PC-3 (cell line): Measurements from ENCODE around the gene SH3RF3. TPM values are rescaled to one million over a fixed set of nuclear protein-coding genes. Genes with fewer than 3 reads are reported as not detected.

Experiments used
- ATAC-seq: fragments of 200-7000 bp; cut with Tn5 transposase; 2 replicates; pipeline ENCODE4 v1.9.1; 2020; ENCODE audit warnings: mild to moderate bottlenecking, moderate library complexity
- BruUV-seq: library from RNA; stranded (reverse); fragments of 400-500 nt; replicated peaks from 2 replicates; lab custom pipeline; 2021; lab: Mats Ljungman, UMichigan
- CTCF ChIA-PET: fragments of 300-600 bp; sonication (Branson Sonifier 250); formaldehyde crosslinking; loops from one replicate; lab custom pipeline; 2022; ENCODE audit warnings: antibody characterized with exemption; lab: Charles Lee
- POLR2A ChIA-PET: fragments of 300-600 bp; sonication (Branson Sonifier 250); formaldehyde crosslinking; loops from one replicate; lab custom pipeline; 2022; ENCODE audit warnings: antibody characterized with exemption; ENCODE audit not compliant: unreplicated experiment; lab: Charles Lee
- DNase-seq: peaks from one replicate; pipeline ENCODE4 v3.0.0-alpha.2; 2015
- H2AFZ ChIP-seq: fragments of 300-600 bp; sonication (generic); 2 replicates; pipeline ENCODE4 v1.6.0; 2016; ENCODE audit warnings: antibody characterized with exemption, low read length
- H3F3A ChIP-seq: fragments of 300-600 bp; sonication (generic); one replicate; pipeline ENCODE4 v1.6.0; 2017; ENCODE audit warnings: antibody characterized with exemption, low read length, control low read depth, mild to moderate bottlenecking; ENCODE audit not compliant: unreplicated experiment
- H3K27ac ChIP-seq: fragments of 300-600 bp; sonication (generic); 2 replicates; pipeline ENCODE4 v1.5.1; 2016; ENCODE audit warnings: mild to moderate bottlenecking, low read length
- H3K27me3 ChIP-seq: fragments of 300-600 bp; sonication (generic); 2 replicates; pipeline ENCODE4 v1.6.1; 2016; ENCODE audit warnings: low read length, mixed read lengths
- H3K36me3 ChIP-seq: fragments of 300-600 bp; sonication (generic); 2 replicates; pipeline ENCODE4 v1.6.1; 2016; ENCODE audit warnings: low read depth, mixed run types, low read length, mixed read lengths
- H3K4me1 ChIP-seq: fragments of 300-600 bp; sonication (generic); 2 replicates; pipeline ENCODE4 v1.5.1; 2016; ENCODE audit warnings: low read length; ENCODE audit not compliant: insufficient read depth
- H3K4me2 ChIP-seq: fragments of 300-600 bp; sonication (generic); 2 replicates; pipeline ENCODE4 v1.6.0; 2016; ENCODE audit warnings: low read length
- H3K4me3 ChIP-seq: fragments of 300-600 bp; sonication (generic); 2 replicates; pipeline ENCODE4 v1.5.1; 2016; ENCODE audit warnings: mild to moderate bottlenecking, low read length, mixed read lengths
- H3K79me2 ChIP-seq: fragments of 300-600 bp; sonication (generic); 2 replicates; pipeline ENCODE4 v1.6.1; 2017; ENCODE audit warnings: low read length, mixed read lengths
- H3K9ac ChIP-seq: fragments of 300-600 bp; sonication (generic); 2 replicates; pipeline ENCODE4 v1.6.0; 2016; ENCODE audit warnings: mild to moderate bottlenecking, low read length
- H3K9me2 ChIP-seq: fragments of 300-600 bp; sonication (generic); replicated peaks from 2 replicates; pipeline ENCODE4 v1.6.1; 2016; ENCODE audit warnings: mixed run types, low read length, mixed read lengths
- H3K9me3 ChIP-seq: fragments of 300-600 bp; sonication (generic); 2 replicates; pipeline ENCODE4 v1.6.1; 2016; ENCODE audit warnings: low read length, mixed read lengths
- H4K20me1 ChIP-seq: fragments of 300-600 bp; sonication (generic); 2 replicates; pipeline ENCODE4 v1.6.1; 2016; ENCODE audit warnings: low read length, mixed read lengths
- CTCF ChIP-seq: fragments of 300-600 bp; sonication (generic); conservative IDR thresholded peaks from 2 replicates; pipeline ENCODE4 v1.5.1; 2017; ENCODE audit warnings: antibody characterized with exemption, low read depth, mild to moderate bottlenecking, low read length
- EZH2 ChIP-seq: fragments of 300-600 bp; sonication (generic); IDR thresholded peaks from one replicate; pipeline ENCODE4 v1.6.1; 2017; ENCODE audit warnings: antibody characterized with exemption, mild to moderate bottlenecking, low read length; ENCODE audit not compliant: unreplicated experiment
- EZH2phosphoT487 ChIP-seq: fragments of 300-600 bp; sonication (generic); IDR thresholded peaks from 2 replicates; pipeline ENCODE4 v1.6.1; 2018; ENCODE audit warnings: mild to moderate bottlenecking, antibody characterized with exemption, low read length, borderline replicate concordance
- intact Hi-C: fragments of 100-400 bp; cut with micrococcal nuclease; formaldehyde crosslinking; loops from 2 replicates; pipeline ENCODE4 v1.9.0; 2023
- total RNA-seq: library from RNA; depleted of rRNA; stranded (reverse); fragments of >200 nt; gene quantifications from 2 replicates; pipeline ENCODE4 v1.2.3, GENCODE V29; 2014

The SH3RF3 gene
- total RNA-seq, 1 experiment from 2014 or later: 11.7 TPM

GRCh38 chr2:109353806-109354745 lies 225.1 kb downstream of the SH3RF3 start:
- no peaks in the 10 kb centered on the region for H3K9me3 ChIP-seq
- CTCF ChIA-PET: no interaction called here

GRCh38 chr2:109355192-109355843 lies 226.3 kb downstream of the SH3RF3 start:
- no TSS peak for BruUV-seq
- Histone ChIP-seq H3K4me3 (no peak overlapping the region), H3K36me3 (0 out of 2 replicates have a peak, but pooled peaks cover 6% of the 10 kb centered on the region), H3K9ac (no peak overlapping the region), H2AFZ (no peak overlapping the region), H3K9me2 (no peaks in the 10 kb centered on the region), H3K4me2 (no peak overlapping the region), H3K27me3 (no peaks in the 10 kb centered on the region), H3F3A (peaks cover 4% of the 10 kb centered on the region), H3K9me3 (no peaks in the 10 kb centered on the region), H3K79me2 (no peaks in the 10 kb centered on the region), H3K4me1 (peaks cover 23% of the 10 kb centered on the region), H3K27ac (no peak overlapping the region), H4K20me1 (no peaks in the 10 kb centered on the region)
- no peak for DNase-seq
- intact Hi-C loops: no loop called here
- TF ChIP-seq EZH2phosphoT487: no peak
- TF ChIP-seq EZH2: no peak
- TF ChIP-seq CTCF: no peak
- CTCF ChIA-PET: no interaction called here
- no peak for ATAC-seq
- POLR2A ChIA-PET: no interaction called here

More at GRCh38 chr2:109353806-109354745, 225.1 kb downstream of the SH3RF3 start:
- ATAC-seq (no peak), DNase-seq (no peak)
- H3K4me2 ChIP-seq: no peak overlapping the region
- BruUV-seq: no TSS peak
- POLR2A ChIA-PET: no interaction called here
- H3K27ac ChIP-seq: no peak overlapping the region
- H2AFZ ChIP-seq: no peak overlapping the region
- 0 out of 2 replicates have a peak, but pooled peaks cover 6% of the 10 kb centered on the region for H3K36me3 ChIP-seq
- peaks cover 30% of the 10 kb centered on the region for H3K4me1 ChIP-seq
- intact Hi-C loops: no loop called here
- H3K79me2 ChIP-seq: no peaks in the 10 kb centered on the region
- TF ChIP-seq EZH2phosphoT487 (no peak), EZH2 (no peak), CTCF (no peak)
- no peaks in the 10 kb centered on the region for H3K9me2 ChIP-seq
- no peak overlapping the region for H3K9ac ChIP-seq
- no peak overlapping the region for H3K4me3 ChIP-seq
- H3F3A ChIP-seq: peaks cover 4% of the 10 kb centered on the region
- H4K20me1 ChIP-seq: no peaks in the 10 kb centered on the region
- H3K27me3 ChIP-seq: no peaks in the 10 kb centered on the region
